ENCODE data around the gene LHX3.
A peak's percentile ranks its signal among the peaks of the same experiment; 100 is the strongest.

The LHX3 gene

DNA sequence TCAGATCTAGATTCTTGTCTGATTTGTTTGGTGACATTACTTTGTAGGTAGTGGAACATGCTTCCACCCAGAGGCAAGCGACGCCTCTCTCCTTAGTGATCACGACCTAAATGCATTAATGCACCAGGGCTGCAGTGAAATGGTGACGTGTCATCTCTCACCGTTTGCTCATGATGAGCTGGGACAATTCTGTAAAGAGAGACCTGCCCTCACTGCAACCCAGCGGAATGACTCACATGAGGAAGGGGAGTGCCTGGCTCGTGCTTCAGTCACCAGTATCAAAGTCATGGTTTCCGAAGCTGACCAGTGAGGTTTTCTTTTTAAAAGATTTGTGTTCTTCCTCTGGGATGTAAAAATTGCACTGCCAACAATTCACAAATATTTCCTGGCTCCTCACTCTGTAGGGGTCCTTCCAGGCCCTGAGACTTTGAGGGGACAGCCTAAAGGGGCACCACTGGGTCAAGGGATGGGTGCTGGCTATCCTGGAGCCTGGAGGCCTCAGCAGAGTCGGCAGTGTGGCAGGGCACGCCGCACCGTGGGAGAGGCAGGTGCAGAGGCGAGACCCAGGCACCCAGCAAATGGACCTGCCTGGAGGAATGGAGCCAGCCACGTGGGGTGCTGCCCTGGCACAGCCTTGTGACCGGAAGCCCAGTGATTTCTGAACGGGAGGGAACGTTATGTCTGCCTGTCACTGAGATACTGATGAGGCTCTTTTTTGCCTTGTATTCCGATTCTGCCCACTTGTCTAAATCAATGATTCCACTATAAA, 23.4 kb upstream of the LHX3 start:
- DNase-seq (ENCODE audit: low read depth in 3 of 3): peak in 1 of 3 experiments; percentile 12

DNA sequence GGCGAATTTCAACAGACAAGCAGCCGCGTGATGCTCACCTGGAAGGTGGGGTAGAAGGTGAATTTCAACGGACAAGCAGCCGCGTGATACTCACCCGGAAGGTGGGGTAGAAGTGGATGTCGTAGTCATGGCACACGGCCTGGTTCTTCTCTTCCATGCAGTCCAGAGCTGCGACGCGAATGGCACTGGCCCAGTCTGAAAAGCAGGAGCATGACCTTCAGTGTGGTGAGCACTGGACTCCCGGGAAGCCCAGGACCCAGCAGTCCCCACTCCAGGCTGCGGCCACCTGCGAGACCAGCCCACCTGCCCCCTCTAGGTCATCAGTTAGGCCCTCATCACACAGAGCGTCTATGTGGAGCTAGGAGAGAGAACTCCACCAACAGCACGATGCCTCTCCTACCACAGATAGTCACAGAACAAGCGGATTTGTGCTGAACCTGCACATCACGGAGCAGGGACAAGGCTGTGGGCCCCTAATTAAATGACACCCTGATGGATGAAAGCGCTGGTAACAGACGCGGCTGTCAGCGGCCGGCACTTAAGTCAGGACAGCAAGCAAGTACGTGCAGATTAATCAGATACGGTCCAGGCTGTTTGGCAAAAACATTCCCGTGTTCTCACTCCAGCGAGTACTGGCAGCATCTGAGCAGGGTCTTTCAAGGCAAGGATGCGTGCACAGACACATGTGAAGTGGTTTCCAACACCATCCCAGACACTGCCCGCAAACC, 21.9 kb upstream of the LHX3 start:
- no peak for DNase-seq (ENCODE audit: low read depth in 3 of 3)

DNA sequence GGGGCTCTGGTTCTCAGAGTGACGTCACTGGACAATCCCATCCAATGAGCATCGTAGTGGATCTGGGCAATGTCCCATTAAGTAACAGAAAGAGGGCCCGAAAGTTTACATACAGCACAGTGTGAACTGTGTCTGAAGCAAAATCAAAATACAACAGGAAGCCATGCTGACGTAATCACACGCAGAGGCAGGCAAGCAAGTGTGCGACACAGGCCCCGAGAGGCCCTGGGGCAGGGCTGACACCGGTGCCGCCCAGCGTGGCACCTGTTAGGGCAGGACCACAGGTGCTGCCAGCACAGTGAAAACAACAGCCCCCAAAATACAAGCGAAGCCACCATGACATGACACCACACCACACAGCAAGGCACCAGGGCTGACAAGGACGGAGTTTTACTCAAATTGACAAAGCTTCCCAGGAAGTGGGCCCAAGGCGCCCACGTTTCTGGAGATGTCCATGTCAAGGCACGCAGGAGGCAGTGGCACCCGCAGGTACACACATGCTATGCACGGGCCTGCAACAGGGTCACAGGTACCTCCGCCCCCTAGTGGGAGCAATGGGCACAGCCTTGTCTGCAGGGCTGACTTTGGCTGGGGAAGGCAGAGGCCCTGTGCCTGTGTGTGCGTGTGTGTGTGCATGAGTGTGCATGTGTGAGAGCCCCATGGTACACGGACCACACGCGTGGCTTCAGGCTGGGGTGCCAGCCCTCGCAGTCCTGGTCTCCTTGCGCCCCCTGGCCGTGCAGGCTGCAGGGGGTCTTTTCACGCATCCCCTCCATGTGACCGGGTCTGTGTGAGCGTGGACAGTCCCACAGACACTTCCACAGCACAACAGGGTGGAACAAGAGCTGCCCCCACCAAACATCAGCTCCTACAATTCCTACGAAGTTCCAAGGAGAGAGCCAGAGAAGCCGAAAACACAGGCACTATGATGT, 21.1 kb upstream of the LHX3 start:
- peak; percentile 43 to 69 (median 45) for DNase-seq (ENCODE audit: low read depth in 3 of 3)

DNA sequence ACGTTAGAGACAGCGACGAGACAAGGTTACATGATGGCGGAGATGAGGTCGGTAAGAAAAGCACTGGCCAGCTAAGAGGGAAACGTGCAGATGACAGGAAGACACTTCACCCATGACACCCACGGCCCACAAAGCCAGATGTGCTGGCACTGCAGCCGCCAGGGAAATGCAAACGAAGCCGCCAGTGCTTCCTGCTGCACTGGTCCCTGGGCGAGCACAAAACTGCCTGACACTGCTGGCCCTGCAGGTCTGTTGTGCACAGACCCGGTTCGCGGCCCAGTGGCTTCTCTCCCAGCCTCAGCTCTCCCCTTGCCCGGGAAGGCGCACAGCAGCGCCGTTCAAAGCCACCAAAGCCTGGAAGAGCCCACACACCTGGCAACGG, 20.4 kb upstream of the LHX3 start:
- DNase-seq (ENCODE audit: low read depth in 3 of 3): no peak

DNA sequence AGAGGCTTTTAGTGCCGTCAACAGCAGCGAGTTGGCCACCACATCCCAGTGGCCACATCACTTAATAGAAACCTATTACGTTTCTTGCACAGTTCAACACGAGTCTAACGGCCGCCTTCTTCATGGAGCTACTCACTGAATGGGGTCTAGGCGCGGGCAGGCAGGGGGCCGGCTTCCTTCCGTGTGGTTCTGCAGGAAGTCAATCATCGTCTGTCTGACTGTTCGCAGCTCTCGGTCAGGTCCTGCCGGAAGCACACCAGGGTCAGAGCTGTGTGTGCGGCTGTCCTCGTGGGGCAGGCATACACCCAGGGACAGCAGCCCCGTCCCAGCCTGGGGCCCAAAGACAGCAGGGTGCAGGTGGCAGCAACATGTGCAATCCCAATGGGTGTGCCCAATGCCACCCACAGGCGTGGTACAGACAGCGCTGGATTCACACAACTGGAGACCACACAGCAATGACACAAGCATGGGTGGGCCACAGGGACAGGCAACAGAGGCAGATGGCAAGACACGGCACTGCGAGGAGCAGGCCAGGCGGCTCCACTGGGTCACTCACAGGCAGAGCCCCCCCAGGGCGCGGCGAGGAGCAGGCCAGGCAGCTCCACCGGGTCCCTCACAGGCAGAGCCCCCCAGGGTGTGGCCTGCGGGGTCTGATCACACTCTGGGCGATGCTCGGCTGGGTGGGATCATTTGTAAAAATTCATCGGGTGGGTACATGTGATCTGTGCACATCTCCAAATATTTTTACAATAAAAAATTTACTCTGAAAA, 19.1 kb upstream of the LHX3 start:
- no peak for DNase-seq (ENCODE audit: low read depth in 3 of 3)

DNA sequence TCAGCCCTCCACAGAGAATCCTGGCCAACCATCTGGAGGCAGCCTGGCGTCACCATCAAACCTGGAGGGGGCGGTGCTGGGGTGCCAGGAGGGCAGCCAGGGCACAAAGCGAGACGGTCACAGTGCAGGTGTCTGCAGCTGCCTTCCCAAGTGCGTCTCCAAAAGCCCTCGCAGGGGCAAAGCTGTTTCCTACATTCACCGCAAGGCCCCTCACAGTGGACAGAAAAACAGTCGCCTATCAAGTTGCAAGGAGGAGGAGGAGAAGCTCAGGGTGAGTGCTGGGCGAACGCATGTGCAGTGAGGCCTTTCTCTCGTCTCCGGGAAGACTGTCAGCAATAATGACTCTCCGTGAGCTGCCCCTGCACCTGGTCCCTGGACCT, 18.0 kb upstream of the LHX3 start:
- DNase-seq (ENCODE audit: low read depth in 3 of 3): no peak

DNA sequence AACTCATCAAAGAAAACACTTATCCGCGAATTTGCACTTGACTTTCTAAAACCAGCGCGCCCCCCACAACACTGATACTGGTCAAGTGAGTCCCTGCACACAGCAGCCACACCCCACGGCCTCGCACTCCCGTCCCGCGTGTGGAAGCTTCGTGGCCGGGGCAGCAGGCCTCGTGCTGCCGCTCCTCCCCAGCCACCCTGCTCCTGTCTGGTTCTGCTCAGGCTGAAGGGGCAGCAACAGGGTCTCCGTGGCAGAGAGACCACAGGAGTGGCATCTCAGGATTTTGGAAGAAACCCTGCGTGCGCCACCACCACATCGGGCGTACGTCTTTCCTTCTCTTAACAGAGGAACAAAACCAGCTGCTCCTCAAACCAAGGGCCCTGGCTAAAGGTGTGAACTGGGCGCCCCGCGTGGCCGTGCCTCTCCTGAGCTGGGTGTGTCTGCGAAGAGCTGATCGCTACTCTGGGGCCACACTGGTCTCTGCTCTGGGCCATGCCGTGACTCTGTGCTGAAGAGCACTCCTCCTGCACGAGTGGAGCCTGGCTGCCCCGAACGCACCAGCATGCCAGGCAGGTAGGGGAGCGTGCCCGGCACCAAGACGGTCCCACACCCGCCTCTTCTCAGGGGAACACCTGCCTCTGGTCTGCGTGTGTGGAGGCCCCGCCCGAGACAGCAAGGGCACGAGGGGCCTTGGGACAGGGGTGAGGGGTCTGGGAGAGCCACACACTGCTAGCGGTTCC, 17.4 kb upstream of the LHX3 start:
- no peak for DNase-seq (ENCODE audit: low read depth in 3 of 3)

DNA sequence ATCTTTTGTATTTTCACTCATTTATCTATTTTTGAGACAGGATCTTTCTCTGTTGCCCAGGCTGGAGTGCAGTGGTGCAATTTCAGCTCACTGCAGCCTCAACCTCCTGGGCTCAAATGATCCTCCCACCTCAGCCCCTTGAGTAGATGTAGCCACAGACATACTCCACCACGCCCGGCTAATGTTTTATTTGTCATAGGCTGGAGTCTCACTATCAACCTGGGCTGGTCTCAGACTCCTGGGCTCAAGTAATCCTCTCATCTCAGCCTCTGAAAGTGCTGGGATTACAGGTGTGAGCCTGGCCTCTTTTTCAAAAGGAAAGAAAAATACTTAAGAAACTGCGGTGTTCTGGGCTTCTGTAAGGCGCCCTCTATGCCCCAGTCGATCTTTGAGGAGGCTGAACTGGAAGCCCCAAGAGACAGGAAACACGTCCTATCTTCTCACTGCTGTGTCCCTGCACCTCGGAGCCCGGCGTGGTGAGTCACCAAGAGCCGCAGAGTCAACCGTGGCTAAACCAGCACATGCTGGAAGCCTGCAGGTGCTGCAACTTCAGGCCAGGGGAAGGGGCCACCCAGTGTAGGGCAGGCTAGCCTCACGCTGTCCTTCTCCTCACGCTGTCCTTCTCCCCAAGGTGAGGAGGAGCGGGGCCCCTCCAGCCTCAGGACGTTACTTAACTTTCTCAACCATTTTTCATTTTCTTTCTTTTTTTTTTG, 15.2 kb upstream of the LHX3 start:
- no peak for DNase-seq (ENCODE audit: low read depth in 3 of 3)

DNA sequence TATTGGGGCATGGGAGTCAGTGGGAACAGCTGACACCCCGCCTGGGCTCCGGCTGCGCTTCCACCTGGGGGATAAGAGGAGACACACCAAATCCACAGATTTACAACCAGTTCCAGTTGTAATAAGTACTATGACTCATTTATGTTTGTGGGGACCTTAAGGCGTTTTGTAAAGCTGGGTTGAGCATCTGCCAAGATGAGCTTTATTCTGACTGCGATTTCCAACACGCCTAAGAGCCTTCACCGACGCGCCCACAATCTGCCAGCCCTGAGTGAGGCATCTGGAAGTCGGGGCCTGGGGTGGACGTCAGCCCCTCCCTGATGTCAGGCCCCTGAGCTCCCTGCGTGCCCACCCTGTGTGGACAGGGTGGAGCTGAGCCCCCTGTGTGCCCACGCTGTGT, 14.3 kb upstream of the LHX3 start:
- no peak for DNase-seq (ENCODE audit: low read depth in 3 of 3)

DNA sequence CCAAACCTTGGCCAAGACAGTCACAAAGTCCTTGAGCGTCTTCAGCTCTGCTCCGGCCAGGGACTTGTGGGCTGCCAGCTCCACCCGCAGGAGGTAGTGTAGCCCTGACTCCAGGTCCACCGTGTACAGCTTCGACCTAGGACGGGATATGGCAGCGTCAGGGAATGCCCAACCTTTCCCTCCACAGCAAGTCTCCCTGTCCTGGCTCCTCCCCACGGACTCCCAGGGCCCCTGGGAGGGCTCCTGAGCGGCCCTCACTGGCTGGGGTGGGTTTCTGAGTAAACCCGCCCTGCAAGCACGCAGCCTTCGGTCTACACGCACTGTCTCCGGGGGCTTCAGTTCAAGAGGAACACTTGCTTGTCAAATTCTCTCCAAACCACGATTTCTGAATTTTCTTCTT, 13.7 kb upstream of the LHX3 start:
- DNase-seq (ENCODE audit: low read depth in 3 of 3): no peak

DNA sequence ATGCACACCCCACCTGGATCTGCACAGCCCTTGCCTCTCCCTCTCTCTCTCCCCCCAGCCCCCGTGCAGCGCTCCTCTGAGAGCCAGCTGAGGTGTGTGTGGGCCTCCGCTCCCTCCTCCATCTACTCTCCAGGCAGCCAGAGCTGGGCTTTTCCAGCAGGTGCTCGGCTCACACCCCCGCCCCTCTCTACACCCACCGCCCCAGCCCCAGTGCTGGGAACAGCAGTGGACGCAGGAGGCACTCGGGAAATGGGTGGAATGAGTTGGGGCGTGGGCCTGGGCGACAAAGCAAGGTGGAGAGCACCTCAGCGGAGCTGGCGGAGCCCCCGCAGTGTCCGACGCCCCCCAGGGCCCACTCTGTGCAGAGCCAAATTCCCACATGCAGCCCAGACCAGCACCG, 13.3 kb upstream of the LHX3 start:
- DNase-seq (ENCODE audit: low read depth in 3 of 3): no peak

DNA sequence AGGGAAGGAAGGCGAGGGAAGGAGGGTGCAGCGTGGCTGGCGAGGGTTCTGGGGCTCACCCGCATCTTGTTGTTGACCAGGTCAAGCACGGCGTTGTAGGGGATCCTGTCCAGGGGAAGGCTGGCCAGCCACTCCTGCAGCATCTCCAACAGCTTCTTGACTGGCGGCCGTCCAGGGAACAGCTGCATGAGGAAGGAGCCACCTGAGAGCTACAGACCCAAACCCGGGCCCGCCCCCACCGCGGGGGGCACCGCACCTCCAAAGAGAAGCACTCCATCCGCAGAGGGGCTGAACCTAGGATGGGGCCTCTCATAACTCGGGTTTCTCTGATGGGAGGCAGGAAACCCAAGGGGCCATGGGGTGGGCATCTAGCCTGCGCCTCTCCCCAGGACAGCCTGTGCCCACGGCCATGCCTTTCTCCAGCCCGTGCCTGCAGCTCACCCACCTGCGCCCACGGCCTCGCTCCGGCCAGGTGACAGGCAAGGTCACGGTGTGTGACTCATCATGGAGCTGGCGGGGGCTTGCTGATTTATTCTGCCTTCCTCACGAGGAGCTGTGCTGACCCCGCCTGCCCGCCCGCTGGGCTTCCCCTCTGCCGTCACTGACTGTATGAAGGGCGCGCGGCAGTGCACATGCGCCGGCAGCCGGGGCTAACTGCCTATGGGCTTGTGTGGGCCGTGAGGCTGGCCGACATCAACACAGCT, 11.8 kb upstream of the LHX3 start:
- no peak for DNase-seq (ENCODE audit: low read depth in 3 of 3)

DNA sequence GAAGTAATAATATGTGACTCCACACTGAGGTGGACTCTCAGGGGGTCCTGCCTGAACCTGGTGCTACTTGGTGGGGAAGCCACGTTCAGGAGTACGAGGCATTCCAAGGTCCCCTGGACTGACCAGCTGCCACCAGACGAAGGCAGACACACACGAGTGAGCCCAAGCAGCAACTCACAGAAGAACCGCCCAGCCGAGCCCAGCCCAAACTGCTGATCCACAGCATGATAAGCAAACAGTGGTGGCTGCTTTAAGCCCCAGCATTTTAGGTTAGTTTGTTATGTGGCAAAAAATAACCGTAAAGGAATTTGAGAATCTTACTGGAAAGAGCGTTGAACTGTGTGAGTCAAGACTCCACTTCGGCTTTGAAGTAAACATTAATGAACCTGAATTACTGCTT, 8.8 kb upstream of the LHX3 start:
- no peak for DNase-seq (ENCODE audit: low read depth in 3 of 3)

DNA sequence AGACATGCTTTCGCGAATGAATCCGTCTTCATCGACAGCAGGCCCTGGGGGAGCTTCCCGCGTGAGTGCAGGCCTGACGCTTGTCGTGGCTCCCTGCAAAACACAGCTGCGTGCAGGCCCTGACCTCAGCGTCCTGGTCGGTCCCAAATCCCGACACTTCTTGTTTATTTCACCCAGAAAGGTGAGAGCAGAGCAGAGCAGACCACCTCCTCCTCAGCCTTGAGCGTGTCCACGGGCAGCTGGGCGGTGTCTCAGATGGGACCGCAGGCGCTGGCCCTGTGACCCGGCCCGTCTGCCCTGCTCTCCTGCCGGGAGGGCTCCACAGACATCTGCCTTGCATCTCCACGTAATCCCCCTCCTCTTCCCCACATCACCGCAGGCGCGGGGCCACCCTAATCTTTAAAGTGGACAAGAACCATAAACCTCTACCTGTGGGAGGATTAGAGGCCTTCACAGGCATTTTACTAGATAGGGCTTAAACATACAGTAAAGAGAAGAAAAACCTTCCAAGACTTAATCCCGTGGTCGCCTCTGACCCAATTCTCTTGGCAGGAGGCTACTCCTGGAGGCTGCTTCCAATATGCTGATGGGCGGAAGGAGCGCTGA, 7.5 kb upstream of the LHX3 start:
- no peak for DNase-seq (ENCODE audit: low read depth in 3 of 3)

DNA sequence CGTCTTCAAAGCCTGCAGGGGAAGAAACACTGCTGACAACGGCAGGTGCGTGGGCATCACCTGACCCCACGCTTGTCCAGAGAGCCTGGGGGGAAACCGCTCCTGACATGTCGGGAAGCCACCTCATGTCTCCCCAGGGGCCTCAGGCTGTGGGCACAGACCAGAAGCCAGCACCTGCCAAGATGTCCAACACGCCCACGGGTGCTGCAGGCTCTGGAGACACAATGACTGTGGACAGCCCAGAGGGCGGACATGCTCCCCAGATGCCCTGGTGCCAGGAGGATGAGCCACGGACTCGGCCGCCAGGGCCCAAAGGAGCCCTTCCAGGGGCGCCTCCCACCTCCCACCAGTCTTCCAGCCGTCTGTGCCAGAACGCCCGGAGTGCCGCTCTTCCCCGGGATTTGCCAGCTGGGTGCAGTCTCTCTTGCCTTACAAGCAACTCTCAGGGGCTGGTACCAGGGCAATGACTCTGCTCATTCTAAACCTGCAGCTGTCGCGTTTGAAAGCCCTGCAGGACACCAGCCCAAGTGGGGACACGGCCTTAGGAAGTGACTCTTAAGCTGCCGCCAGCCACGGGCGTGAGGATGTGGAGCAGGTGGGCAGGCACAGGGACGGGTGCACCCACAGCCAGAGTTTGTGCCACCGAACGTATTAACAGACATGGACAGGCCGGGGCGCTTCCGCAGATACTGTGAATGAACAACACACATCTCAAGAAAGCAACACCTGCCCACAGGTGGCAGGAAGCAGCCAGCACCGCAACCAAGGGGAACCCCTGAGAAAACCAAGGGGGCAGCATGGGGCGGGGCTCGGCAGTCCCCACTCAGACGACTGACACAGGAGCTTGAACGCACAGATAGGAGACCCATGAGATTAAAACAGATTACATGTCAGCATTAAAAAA, 6.8 kb upstream of the LHX3 start:
- DNase-seq (ENCODE audit: low read depth in 3 of 3): no peak

DNA sequence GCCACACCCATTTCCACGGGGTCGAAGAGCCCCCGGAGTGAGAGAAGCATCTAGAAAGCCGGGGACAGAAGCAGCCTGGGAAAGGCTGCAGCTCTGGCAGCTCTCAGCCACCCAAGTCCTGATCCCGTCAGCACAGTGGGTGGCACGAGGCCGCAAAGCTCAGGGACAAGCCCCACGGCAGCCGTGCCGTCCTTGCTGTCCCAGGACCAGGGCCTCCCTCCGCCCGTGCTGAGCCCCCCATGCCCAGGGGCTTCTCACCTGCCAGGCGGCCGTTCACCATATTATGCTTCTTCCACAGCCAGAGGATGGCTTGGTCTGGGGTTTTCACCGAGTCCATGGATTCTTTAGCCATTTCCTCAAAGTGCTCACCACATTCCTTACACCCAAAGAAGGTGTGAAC, 6.1 kb upstream of the LHX3 start:
- no peak for DNase-seq (ENCODE audit: low read depth in 3 of 3)

DNA sequence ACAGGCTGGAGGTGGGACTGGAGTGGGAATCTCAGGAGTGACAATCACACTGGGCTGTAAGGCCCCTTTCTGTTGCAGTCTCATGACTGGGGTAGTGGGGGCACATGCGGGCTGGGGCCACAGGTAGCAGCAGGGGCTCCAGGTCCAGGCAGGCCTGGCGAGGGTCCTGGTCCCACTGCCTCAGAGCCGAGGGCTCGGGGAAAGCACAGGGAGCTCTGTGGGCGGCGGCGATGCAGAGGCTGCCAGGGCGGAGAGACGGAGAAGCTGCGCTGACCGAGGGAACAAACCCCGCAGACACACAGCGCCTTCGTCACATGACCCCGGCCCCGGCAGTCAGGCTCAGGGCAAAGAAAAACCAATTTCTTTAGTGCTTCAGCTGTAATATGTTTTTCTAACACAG, 5.3 kb upstream of the LHX3 start:
- no peak for DNase-seq (ENCODE audit: low read depth in 3 of 3)

DNA sequence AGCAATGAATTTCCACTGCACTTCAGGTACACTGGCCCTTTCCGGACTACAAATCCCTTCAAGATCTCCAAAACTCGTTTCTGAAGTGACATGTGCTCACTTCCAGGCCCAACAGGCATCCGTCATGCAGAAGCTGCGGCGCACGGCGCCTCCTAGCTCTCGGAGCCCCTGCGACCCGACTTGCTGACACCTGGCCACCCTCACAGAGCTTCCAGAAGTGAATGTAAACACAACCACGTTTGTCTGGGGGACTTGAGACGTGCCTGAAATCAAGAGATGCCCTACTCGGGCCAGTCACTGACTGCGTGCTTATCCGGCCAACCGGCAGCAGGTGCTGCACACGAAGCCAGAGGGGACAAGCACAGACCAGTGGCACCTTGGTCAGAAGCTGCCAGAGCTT, 4.9 kb upstream of the LHX3 start:
- DNase-seq (ENCODE audit: low read depth in 3 of 3): no peak

Data from stimulated activated CD4-positive, alpha-beta T cell treated with anti-CD3 and anti-CD28 coated beads, TNF-alpha, amount 100 ng/mL, for 24 hours (primary cell).